GM12873 (cell line): ENCODE results near the gene ATG14.

ENCODE experiments used
- TF ChIP-seq, protein P1 (sequence below): IDR thresholded peaks from 2 replicates; pipeline ENCODE4 v1.5.1; 2012; ENCODE audit warnings: low read depth, mild to moderate bottlenecking, moderate library complexity, low read length, control low read depth; ENCODE audit not compliant: insufficient read depth; ENCODE audit errors: missing control alignments

ATG14 gene

DNA sequence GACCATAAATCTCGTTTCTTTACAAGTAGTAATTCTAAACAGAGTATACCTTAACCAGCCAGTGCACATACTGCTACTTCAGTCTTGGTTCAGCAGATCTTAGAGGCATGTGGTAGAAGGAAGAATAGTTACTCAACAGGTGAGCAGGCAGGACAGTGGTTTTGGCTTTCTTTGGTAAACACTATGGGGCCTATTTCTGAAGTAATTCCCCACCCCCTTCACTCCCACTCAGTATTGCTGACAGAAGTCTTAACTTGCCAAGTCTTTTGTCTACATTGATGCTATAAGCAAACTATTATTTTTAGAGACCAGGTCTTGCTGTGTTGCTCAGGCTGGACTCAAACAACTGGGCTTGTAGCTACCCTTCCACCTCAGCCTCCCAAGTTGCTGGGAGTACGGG is 71.9 kb downstream of the ATG14 start:
- TF ChIP-seq, protein P1, sequence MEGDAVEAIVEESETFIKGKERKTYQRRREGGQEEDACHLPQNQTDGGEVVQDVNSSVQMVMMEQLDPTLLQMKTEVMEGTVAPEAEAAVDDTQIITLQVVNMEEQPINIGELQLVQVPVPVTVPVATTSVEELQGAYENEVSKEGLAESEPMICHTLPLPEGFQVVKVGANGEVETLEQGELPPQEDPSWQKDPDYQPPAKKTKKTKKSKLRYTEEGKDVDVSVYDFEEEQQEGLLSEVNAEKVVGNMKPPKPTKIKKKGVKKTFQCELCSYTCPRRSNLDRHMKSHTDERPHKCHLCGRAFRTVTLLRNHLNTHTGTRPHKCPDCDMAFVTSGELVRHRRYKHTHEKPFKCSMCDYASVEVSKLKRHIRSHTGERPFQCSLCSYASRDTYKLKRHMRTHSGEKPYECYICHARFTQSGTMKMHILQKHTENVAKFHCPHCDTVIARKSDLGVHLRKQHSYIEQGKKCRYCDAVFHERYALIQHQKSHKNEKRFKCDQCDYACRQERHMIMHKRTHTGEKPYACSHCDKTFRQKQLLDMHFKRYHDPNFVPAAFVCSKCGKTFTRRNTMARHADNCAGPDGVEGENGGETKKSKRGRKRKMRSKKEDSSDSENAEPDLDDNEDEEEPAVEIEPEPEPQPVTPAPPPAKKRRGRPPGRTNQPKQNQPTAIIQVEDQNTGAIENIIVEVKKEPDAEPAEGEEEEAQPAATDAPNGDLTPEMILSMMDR, result no peak

DNA sequence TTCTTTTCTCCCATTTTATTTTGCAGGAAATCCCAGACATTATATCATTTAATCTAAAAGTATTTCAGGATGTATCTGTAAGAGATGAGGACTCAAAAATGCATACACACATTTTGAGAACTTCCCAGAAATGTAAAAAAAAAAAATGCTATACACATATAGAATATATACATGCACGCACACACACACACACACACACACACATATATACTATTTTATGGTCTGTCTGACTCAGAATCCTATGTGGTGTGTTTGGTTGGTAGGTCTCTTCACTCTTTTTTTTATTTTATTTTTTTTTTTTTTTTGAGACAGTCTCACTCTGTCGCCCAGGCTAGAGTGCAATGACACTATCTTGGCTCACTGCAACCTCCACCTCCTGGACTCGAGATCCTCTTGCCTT is 74.9 kb downstream of the ATG14 start:
- TF ChIP-seq, protein P1, result no peak

DNA sequence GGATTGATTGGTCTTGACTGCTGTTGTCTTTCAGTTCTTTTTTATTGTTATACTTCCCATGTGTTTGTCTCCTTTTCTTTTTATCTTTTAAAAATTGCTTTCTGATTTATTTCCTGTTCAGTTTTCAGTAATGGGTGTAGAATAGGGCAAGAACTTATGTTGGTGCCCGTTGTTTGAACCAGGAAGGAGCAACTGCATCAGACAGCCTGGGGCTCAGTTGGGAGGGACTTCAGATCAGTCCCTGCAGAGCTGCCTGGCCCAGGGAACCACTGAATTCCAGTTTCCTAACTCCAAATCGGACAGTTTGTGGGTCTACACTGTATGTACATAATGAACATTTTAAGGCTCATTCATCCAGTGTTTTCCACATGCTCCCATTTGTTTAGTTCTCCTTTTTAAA is 75.5 kb downstream of the ATG14 start:
- TF ChIP-seq, protein P1, result no peak

DNA sequence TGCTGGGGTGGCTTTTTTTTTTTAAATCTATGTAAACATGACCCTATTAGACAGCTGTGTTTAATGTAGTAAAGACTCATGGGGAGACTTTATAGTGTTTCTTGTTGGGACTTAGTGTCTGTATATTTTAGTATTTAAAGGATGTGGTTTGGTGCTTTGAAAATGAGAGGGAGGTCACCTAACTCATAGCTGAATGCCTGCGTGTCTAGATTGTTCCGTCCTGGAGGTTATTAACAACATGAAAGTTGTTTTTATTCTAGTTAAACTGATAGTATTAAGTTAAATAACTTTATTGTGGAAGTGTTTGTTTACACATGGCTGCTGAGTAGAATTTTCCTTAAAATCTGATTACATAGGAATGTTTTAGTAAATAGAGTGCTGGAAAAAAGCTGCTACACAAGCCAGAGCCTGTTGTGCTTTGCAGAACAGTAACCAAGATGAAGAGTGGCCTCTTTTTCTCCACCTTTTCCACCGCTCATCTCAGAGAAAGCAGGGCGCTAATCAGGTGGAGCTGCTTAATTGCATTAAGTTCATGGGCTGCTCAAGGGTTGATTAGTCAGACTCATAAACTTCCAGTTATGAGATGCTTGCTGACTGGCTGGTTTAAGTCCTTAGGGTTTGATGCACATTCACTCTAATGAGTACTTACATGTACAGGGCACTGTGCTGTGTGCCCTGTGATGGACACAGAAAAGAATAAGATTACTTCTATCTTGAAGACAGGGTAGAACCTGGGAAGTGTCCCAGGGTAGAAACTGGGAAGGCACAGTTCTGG is 77.7 kb downstream of the ATG14 start:
- TF ChIP-seq, protein P1, result no peak

DNA sequence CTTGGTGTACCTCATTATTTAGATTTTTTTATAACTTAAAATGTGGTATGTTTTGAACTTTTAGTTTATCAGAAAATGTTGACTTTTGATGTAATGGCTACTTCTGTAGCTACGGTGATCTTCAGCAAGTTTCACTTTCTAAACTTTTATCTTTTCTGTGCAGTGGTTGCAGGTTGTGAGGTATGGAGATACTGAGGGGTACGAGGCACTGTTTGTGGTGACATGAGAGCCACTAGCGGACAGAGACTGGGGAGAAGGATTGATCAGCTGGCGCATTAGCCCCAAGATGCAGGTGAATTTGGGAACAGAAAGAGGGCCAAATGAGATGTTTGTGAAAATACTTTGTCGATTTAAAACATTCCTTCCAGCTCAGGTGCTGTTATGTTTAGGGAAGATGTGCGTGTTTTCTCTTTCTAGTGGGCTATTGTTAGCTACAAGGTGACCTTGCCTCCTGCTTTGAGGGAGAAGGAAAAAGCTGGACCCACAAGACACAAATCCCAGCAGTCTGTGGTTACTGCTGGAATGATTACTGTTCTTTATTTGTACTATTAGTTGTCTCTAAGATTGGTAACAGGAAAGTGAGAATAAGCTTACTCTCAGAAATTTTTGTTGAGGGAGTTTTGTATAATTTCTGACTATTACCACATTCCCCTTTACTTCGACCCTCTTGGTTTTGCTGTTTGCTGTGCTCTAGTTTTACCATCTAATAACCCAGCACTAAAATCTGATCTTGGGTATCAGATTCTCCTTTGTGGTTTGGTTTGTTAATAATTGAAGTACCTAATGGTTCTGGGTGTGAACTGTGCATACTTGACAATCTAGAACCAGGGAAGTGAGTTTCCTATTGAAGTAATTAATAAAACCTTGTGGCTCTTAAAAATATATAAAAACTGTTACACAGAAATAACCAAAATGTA is 78.7 kb downstream of the ATG14 start:
- TF ChIP-seq, protein P1, result no peak

DNA sequence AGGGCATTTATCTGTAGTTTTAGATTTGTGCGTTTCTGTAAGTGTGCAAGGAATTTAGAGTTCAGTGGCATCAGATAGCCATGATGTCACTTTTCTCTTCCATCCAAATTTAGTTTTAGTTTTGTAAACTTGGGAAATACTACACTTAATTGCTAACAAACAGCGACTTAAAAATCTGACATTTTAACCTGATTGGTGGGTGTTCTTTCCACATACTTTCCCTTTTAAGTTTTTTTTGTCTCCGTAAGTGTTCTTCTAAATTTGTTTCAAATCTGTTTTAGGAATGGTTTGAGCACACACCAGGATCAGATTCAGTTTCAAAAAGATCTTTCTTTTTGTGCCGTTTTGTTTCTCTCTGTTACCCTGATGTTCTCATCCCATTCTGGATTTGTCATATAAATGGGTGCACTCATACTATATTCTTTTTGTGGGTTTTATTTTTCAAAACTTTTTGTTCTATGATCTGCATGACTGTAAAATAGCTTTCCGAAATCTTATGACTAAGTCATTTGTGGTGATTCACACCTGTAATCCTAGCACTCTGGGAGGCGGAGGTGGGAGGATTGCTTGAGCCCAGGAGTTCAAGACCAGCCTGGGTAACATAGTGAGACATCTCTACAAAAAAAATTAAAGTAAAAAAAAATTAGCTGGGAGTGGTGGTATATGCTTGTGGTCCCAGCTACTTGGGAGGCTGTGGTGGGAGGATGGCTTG is 81.5 kb downstream of the ATG14 start:
- TF ChIP-seq, protein P1, result no peak

DNA sequence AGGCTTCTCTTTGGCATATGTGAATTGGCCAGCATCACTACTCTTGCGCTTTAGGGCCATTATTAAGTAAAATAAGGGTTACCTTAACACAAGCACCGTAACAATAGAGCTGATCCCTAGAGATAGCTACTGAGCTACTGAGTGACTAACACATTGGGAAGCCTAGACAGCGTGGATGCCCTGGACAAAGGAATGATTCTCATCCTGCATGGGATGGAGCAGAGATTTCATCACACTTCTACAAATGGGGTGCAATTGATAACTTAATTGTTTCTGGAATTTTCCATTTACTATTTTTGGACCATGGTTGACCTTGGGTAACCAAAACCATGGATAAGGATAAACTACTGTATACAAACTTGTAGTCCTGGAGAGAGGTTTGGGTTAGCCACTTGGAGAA is 83.3 kb downstream of the ATG14 start:
- TF ChIP-seq, protein P1, result no peak
